Right forelimb (tissue), 1 donor: ENCODE data around the gene PFDN5.
"Not testable (repeated sequence)": the region's sequence is repeated elsewhere in the genome, so short reads cannot be mapped to it uniquely, and the experiment has no call there.

Experiments used
- DNase-seq: peaks from one replicate; pipeline ENCODE4 v3.0.0-alpha.2; 2018

Gene PFDN5

DNA sequence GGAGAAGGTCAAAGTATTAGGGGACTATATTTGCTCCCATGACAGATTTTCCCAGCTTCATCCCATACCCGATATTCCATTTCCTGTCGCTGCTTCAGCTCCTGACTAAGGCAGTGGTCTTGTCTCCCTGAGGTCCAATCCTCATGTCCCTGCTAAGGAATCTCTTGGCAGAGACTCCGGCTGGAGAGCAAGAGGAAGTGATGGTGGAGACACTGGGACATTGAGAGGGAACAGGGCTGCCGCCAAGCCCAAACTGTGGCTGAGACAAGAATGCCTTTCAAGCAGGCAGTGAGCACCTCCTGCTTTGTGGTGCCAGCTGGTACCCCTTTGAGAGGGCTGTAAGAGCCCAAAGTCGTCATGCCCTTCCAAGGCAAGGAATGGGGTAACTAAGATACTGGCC lies 35.3 kb downstream of the PFDN5 start:
- no peak for DNase-seq

GRCh38 chr12:53332339-53332738 lies 37.0 kb downstream of the PFDN5 start:
- DNase-seq = not testable (repeated sequence)

DNA sequence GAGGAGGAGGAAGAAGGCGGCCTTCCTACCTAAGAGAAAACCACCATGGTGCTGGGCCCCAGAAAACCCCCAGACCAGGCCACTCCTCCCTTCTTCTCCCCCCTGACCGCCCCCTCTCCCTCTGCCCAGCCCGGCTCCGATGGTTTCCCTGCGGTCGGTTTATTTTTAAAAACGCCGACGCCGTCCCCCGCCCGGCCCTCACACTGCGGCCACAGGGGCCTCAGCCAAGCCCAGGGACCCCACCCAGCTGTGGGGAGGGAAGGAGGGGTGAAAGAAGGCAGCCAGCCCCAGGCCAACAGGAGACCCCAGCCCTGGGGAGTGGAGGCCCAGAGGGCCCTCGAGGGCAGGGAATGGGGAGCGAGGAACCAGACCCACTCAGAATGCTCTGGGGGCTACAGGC lies 37.4 kb downstream of the PFDN5 start:
- DNase-seq = no peak

- DNase-seq = no peak
Observed at GRCh38 chr12:53333289-53333688, 37.9 kb downstream of the PFDN5 start.

DNA sequence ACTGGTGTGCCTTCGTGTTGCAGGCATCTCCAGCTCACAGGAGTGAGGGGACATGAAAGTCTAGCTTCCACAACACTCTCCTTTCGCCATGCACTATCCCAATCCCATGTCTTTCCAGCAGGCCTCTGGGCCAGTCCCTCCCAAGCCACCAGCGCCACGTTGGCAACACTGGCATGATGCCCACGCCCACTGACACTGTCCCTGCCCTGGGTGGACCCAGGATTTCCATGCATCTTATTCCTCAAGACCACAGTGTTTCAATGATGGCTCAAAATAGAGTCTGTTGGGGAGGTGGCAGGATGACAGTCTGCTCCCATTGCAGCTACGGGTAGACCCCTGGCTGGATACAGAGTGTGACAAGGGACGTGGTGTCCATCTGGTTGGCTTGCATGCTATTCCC lies 38.5 kb downstream of the PFDN5 start:
- DNase-seq = no peak

GRCh38 chr12:53334822-53335221 lies 39.5 kb downstream of the PFDN5 start:
- no peak for DNase-seq

DNA sequence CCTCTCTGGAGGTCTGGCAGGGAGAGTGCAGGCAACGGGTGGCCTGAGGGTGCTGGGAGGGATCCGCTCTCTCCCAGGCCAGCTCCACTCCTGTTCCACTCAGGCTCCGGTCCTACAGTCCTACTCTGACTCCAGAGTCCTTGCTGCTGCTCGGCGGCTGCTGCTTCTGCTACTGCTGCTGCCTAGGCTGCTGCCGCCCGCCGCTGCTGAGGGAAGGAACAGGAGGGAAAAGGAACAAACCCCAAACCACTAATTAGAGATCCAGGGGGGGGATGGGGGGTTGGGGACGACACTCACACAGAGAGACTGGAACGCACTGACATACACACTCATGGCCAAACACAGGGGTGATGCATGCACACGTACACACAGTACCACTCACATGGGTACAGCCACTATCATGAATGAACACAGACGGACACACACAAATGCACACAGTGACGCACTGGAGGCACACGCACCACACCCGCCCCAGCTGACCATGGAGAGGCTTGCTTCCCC lies 40.9 kb downstream of the PFDN5 start, which contains the start of gene SP7:
SP7 (minus strand) TSS at position 174 of the 501 bp plus-strand sequence. CDS start 708 bp downstream, outside the sequence.
- DNase-seq = no peak

DNA sequence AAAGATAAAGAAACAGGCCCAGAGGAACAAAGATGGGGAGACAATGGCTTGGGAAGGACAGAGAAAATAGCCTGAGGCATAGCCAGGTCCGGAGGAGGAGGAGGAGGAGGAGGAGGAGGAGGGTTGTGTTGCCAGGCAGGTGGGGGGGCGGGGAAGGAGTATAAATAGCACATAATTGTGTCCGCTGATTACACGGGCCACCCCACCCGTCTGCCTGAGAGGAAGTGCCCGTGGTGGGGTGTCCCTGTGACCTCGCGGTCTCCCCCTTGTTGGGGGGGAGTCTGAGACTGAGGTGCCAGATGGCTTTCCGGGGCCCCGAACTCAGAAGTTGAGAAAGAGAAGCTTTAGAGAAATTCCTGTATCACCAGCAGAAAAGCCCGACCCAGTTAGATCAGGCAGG lies 42.7 kb downstream of the PFDN5 start:
- no peak for DNase-seq

- no peak for DNase-seq
Observed at GRCh38 chr12:53338916-53339315, 43.6 kb downstream of the PFDN5 start.

DNA sequence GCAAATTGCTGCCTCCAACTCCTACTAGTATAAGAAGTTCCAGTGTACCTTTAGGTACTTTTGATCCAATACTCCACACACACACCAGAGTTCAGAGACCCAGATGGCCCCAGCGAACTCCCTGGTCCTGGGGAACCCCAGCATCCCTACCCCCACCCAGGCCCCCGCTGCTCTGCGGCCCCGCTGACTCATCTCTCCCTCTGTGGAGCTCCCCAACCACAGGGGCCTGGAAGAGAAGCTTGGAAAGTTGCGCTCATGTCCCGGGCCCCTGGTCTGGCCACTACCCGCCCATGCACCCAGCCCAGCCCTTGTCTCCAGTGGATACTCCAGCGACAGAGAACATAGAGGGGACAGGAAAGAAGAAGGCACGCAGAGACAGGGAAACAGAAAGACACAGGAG lies 45.1 kb downstream of the PFDN5 start:
- DNase-seq = no peak

GRCh38 chr12:53343449-53343848 lies 48.1 kb downstream of the PFDN5 start:
- no peak for DNase-seq

GRCh38 chr12:53343969-53344368 lies 48.6 kb downstream of the PFDN5 start:
- no peak for DNase-seq

- no peak for DNase-seq
Observed at GRCh38 chr12:53344487-53344823, 49.1 kb downstream of the PFDN5 start.

DNA sequence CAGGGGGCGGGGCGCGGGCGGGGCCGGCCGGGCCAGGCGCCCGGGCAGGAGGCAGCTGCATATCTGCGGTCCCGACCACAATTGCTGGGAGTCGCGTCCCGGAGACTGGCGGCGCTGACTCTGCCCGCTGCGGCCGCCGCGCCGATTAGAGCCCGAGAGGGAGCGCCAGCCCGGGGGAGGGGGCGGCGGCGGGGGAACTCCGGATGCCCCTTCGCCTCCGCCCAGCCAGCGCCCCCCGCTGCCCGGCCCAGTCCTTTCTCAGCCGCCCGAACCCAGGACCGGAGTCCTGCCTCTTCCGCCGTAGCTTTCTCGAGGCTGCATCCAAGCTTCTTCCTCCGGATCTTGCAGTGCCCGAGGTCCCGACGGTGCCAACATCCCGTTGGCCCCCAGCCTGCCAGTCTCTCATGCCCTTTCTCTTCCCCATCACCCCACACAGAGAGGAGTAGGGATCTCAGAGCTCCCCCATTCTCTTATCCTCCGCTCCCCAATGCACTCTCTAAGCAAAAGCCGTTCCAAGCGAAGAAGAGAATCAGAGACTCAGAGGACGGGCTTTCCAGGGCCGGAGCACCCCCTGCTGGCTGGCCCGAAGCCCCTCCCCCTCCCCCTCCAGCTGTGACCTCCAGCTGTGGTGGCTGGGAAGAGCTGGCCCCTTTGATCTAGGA lies 49.6 kb downstream of the PFDN5 start:
- DNase-seq = peak; percentile 90

GRCh38 chr12:53345486-53346188 lies 50.3 kb downstream of the PFDN5 start:
- DNase-seq = peak; percentile 77

DNA sequence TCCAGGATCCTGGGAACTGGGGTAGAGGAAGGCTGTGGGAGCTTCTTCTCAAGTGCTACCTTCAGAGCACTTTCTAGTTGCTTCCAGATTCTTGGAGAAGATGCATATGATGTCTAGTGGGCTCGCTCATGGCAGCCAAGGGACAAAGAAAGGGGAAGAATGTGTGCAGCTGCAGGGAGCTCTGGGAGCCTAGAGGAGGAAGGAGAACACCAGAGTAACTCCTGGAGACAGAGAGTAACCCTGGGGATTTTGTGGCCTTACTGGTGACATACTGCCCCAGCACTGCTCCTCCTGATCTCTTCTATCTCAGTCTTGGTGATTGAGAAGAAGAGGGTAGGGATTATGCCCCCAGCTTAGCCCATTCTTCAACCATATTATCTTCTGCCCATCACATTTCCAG lies 51.1 kb downstream of the PFDN5 start:
- no peak for DNase-seq

GRCh38 chr12:53347905-53348304 lies 52.6 kb downstream of the PFDN5 start:
- no peak for DNase-seq
